HG03442 (cell line): Measurements from ENCODE around the gene CHST15.

Experiments used
- ATAC-seq: cut with Tn5 transposase; IDR thresholded peaks from one replicate; pipeline ENCODE4 v1.9.1; 2021; ENCODE audit warnings: mild to moderate bottlenecking, moderate library complexity; ENCODE audit not compliant: unreplicated experiment

CHST15 gene

GRCh38 chr10:123972481-123973401 lies 120.7 kb downstream of the CHST15 start:
- ATAC-seq: no peak

- no peak for ATAC-seq
Measured at GRCh38 chr10:123970927-123971286, 122.5 kb downstream of the CHST15 start.

GRCh38 chr10:123970207-123970926 lies 123.0 kb downstream of the CHST15 start:
- no peak for ATAC-seq

GRCh38 chr10:123967626-123968243 lies 125.7 kb downstream of the CHST15 start:
- no peak for ATAC-seq

- ATAC-seq: no peak
Measured at GRCh38 chr10:123966896-123967231, 126.5 kb downstream of the CHST15 start.

- ATAC-seq: no peak
Measured at GRCh38 chr10:123965973-123966895, 127.2 kb downstream of the CHST15 start.

- ATAC-seq: no peak
Measured at GRCh38 chr10:123964953-123965352, 128.4 kb downstream of the CHST15 start.

GRCh38 chr10:123962756-123963530 lies 130.5 kb downstream of the CHST15 start:
- no peak for ATAC-seq

- no peak for ATAC-seq
Measured at GRCh38 chr10:123958241-123958640, 135.2 kb downstream of the CHST15 start.
